MG63 (cell line): ENCODE results near the gene FAM193B. TPM values are rescaled to one million over a fixed set of nuclear protein-coding genes. Genes with fewer than 3 reads are reported as not detected.
A peak's percentile ranks its signal among the peaks of the same experiment; 100 is the strongest.

Experiments used
- DNase-seq: peaks from one replicate; pipeline ENCODE4 v3.0.0-alpha.2; 2020
- H3K27me3 ChIP-seq: fragments of 250-450 bp; sonication (Bioruptor Pico); 2 replicates; pipeline ENCODE4 v1.5.1; 2020; ENCODE audit warnings: mild to moderate bottlenecking, moderate library complexity
- H3K36me3 ChIP-seq: fragments of 250-450 bp; sonication (Bioruptor Pico); 2 replicates; pipeline ENCODE4 v1.5.1; 2020; ENCODE audit warnings: mild to moderate bottlenecking, moderate library complexity
- H3K4me3 ChIP-seq: fragments of 250-450 bp; sonication (Bioruptor Pico); 2 replicates; pipeline ENCODE4 v1.5.1; 2020; ENCODE audit warnings: mild to moderate bottlenecking, moderate library complexity
- H3K9me3 ChIP-seq: fragments of 250-450 bp; sonication (Bioruptor Pico); 2 replicates; pipeline ENCODE4 v1.5.1; 2020; ENCODE audit warnings: mild to moderate bottlenecking, moderate library complexity
- total RNA-seq: library from RNA; depleted of rRNA; stranded (reverse); fragments of >200 nt; shearing (Covaris generic); gene quantifications from 2 replicates; pipeline ENCODE4 v1.2.3, GENCODE V29; 2014; ENCODE audit warnings: low replicate concordance; rRNA removed

FAM193B gene
- total RNA-seq, 1 experiment from 2014 or later: 22.3 TPM

- H3K9me3 ChIP-seq: no peaks in the 10 kb centered on the region
- peaks cover 38% of the 10 kb centered on the region for H3K36me3 ChIP-seq
- no peak for DNase-seq
- H3K27me3 ChIP-seq: no peaks in the 10 kb centered on the region
- no peak overlapping the region for H3K4me3 ChIP-seq
These were observed 78.6 kb downstream of the FAM193B start for GRCh38 chr5:177475563-177476427.

GRCh38 chr5:177474846-177475562 is 79.4 kb downstream of the FAM193B start:
- Histone ChIP-seq H3K4me3 (no peak overlapping the region), H3K9me3 (no peaks in the 10 kb centered on the region), H3K27me3 (no peaks in the 10 kb centered on the region), H3K36me3 (peaks cover 44% of the 10 kb centered on the region)
- no peak for DNase-seq

GRCh38 chr5:177474002-177474476 is 80.3 kb downstream of the FAM193B start:
- H3K36me3 ChIP-seq: peaks cover 44% of the 10 kb centered on the region

GRCh38 chr5:177473443-177474001 is 80.8 kb downstream of the FAM193B start, which contains the start of gene DBN1:
DBN1 (minus strand) TSS chr5:177473634; CDS start chr5:177473521, 113 bp downstream.
- H3K36me3 ChIP-seq: peaks cover 45% of the 10 kb centered on the region
- peak; percentile 72 for DNase-seq
- no peaks in the 10 kb centered on the region for H3K27me3 ChIP-seq
- no peaks in the 10 kb centered on the region for H3K9me3 ChIP-seq
- H3K4me3 ChIP-seq: peak within 1 kb of the TSS; percentile 81

More at GRCh38 chr5:177474002-177474476, 80.3 kb downstream of the FAM193B start:
- Histone ChIP-seq H3K27me3 (no peaks in the 10 kb centered on the region), H3K4me3 (no peak overlapping the region; the same call in 1 of the 2 replicates), H3K9me3 (no peaks in the 10 kb centered on the region)
- DNase-seq: no peak

- DNase-seq: peak; percentile 68
- H3K4me3 ChIP-seq: peak overlapping the region; percentile 81
- H3K9me3 ChIP-seq: no peaks in the 10 kb centered on the region
- no peaks in the 10 kb centered on the region for H3K27me3 ChIP-seq
- H3K36me3 ChIP-seq: peaks cover 49% of the 10 kb centered on the region
These were observed 81.6 kb downstream of the FAM193B start for GRCh38 chr5:177472460-177473442.

- H3K9me3 ChIP-seq: no peaks in the 10 kb centered on the region
- peak overlapping the region; percentile 81 for H3K4me3 ChIP-seq
- DNase-seq: no peak
- peaks cover 59% of the 10 kb centered on the region for H3K36me3 ChIP-seq
- H3K27me3 ChIP-seq: no peaks in the 10 kb centered on the region
These were observed 82.6 kb downstream of the FAM193B start for GRCh38 chr5:177471610-177472356.

- H3K4me3 ChIP-seq: peak overlapping the region; percentile 81
- H3K9me3 ChIP-seq: no peaks in the 10 kb centered on the region
- no peaks in the 10 kb centered on the region for H3K27me3 ChIP-seq
- DNase-seq: no peak
- peaks cover 67% of the 10 kb centered on the region for H3K36me3 ChIP-seq
These were observed 83.4 kb downstream of the FAM193B start for GRCh38 chr5:177470759-177471536.

Other genes with a start within 250 kb of the FAM193B start
- 52.9 and 53.3 TPM in 2 replicates for gene MXD3, start 242.7 kb downstream of the FAM193B start, total RNA-seq
- 296 and 502 TPM in 2 replicates for gene LMAN2, start 202.9 kb downstream of the FAM193B start, total RNA-seq
- 10.7 and 16.7 TPM in 2 replicates for gene RGS14, start 196.6 kb downstream of the FAM193B start, total RNA-seq
- gene SLC34A1, start 170.1 kb downstream of the FAM193B start, total RNA-seq: not detected in 2 replicates
- gene PFN3, start 153.9 kb downstream of the FAM193B start, total RNA-seq: not detected in 2 replicates
- gene F12, start 145.0 kb downstream of the FAM193B start, total RNA-seq: 1.3 and 2.3 TPM in 2 replicates
- gene GRK6, start 127.9 kb downstream of the FAM193B start, total RNA-seq: 62.4 and 127 TPM in 2 replicates
- gene PRR7, start 107.7 kb downstream of the FAM193B start, total RNA-seq: 61.4 and 68.2 TPM in 2 replicates
- gene DBN1, start 80.9 kb downstream of the FAM193B start, total RNA-seq: 245 and 334 TPM in 2 replicates
- gene PDLIM7, start 57.0 kb downstream of the FAM193B start, total RNA-seq: 77.8 and 165 TPM in 2 replicates
- gene DOK3, start 44.7 kb downstream of the FAM193B start, total RNA-seq: 0.92 TPM in 1 of 2 replicates, not detected in the other
- gene DDX41, start 37.6 kb downstream of the FAM193B start, total RNA-seq: 125 and 127 TPM in 2 replicates
- gene TMED9, start 37.6 kb upstream of the FAM193B start, total RNA-seq: 310 and 483 TPM in 2 replicates
- gene B4GALT7, start 45.6 kb upstream of the FAM193B start, total RNA-seq: 21.7 and 46.5 TPM in 2 replicates
- gene FAM153A, start 228.3 kb upstream of the FAM193B start, total RNA-seq: not detected in 2 replicates